ENCODE measurements around the gene PSTPIP1. TPM values are rescaled to one million over a fixed set of nuclear protein-coding genes. Genes with fewer than 3 reads are reported as not detected.

Gene PSTPIP1
- total and polyA plus RNA-seq, 2 of the 8 experiments (the other 6 are each of a cell fraction or from before 2014, with no cell fraction given), result 1.6 to 1.8 TPM

GRCh38 chr15:77025941-77026411 is 31.1 kb downstream of the PSTPIP1 start:
- FAIRE-seq (no peak), DNase-seq (ENCODE audit: low read depth in 1 of 2, low spot score in 2 of 2) (peak in 1 of 2 experiments; percentile 42)
- H2AFZ ChIP-seq (ENCODE audit: low read length), result no peak overlapping the region
- no peaks in the 10 kb centered on the region for H3K79me1 ChIP-seq (ENCODE audit: low read depth, low read length)
- peaks cover 0 to 24% (median 8%) of the 10 kb centered on the region in 4 experiments; a peak in 5 of 7 replicates for H3K4me1 ChIP-seq (replicated peaks in 1 of 4; ENCODE audit: control insufficient read depth in 3 of 4, insufficient read depth in 4 of 4, low read length in 3 of 4)
- no peak overlapping the region for H4K5ac ChIP-seq (ENCODE audit: insufficient read length, low read depth, low read length)
- H2BK120ac ChIP-seq (replicated peaks; ENCODE audit: low read depth, low read length), result no peak overlapping the region
- H2BK5ac ChIP-seq (ENCODE audit: low read depth, low read length), result no peak overlapping the region
- H2BK20ac ChIP-seq (ENCODE audit: low read length), result no peak overlapping the region; the same call in 1 of the 2 replicates
- no peak overlapping the region for H3K4ac ChIP-seq (replicated peaks; ENCODE audit: insufficient read length, low read depth, low read length)
- H3K4me3 ChIP-seq (ENCODE audit: extremely low read depth in 1 of 4, insufficient read depth in 2 of 4, low read depth in 3 of 4, low read length in 4 of 4), result no peak overlapping the region
- H3K56ac ChIP-seq (replicated peaks; ENCODE audit: insufficient read length, low read depth, low read length), result no peak overlapping the region
- no peak overlapping the region for H4K91ac ChIP-seq (replicated peaks; ENCODE audit: insufficient read length, low read length)
- H3K79me2 ChIP-seq (ENCODE audit: control insufficient read depth in 1 of 2, insufficient read depth in 2 of 2, low read length in 2 of 2), result no peaks in the 10 kb centered on the region
- H3K18ac ChIP-seq (ENCODE audit: extremely low read depth, low read length), result no peak overlapping the region
- H3K27me3 ChIP-seq (replicated peaks in 1 of 4; ENCODE audit: control insufficient read depth in 3 of 4, extremely low read depth in 1 of 4, insufficient read depth in 3 of 4, low read length in 3 of 4), result peaks cover 0 to 7% (median 0%) of the 10 kb centered on the region in 4 experiments; a peak in 3 of 7 replicates
- H4K8ac ChIP-seq (ENCODE audit: extremely low read depth, insufficient read depth, low read length), result no peak overlapping the region
- H3K36me3 ChIP-seq (ENCODE audit: control insufficient read depth in 2 of 4, insufficient read depth in 4 of 4, low read length in 3 of 4), result no peaks in the 10 kb centered on the region
- no peak overlapping the region for H2AK5ac ChIP-seq (ENCODE audit: low read depth, low read length)
- H3K14ac ChIP-seq (ENCODE audit: insufficient read length), result no peak overlapping the region
- 87% methylated on average over 4 of the region's 4 CpGs; no CpG with 5 or more reads in 1 of the 2 experiments for WGBS, 2 experiments (ENCODE audit: extremely low coverage in 1 of 2, insufficient coverage in 1 of 2, insufficient read length in 1 of 2, insufficient replicate concordance in 2 of 2, low coverage in 1 of 2, low lambda C conversion rate in 2 of 2, missing lambda C conversion rate in 1 of 2)
- H3K9ac ChIP-seq (replicated peaks in 1 of 4; ENCODE audit: extremely low read depth in 1 of 4, low read depth in 3 of 4, low read length in 3 of 4), result no peak overlapping the region
- CTCF ChIA-PET (ENCODE audit: partially characterized antibody), result interaction anchor here (0.6 to 5.8 kb wide), 13 partner anchors 9 to 607 kb away, joined by 3 to 77 read pairs (median 12); partner anchors contain the start of gene PSTPIP1
- H2BK12ac ChIP-seq (ENCODE audit: low read depth, low read length), result no peak overlapping the region
- POLR2A ChIA-PET (ENCODE audit: partially characterized antibody), result interaction anchor here (1.1 kb wide), 1 partner anchor 18 kb away, joined by 3 read pairs; no protein-coding TSS in a partner anchor
- no peak overlapping the region for H3K23ac ChIP-seq (ENCODE audit: insufficient read length)
- H3K27ac ChIP-seq (ENCODE audit: low read depth, low read length), result no peak overlapping the region
- no peaks in the 10 kb centered on the region for H3K9me3 ChIP-seq (ENCODE audit: insufficient read depth in 2 of 2, low read depth in 1 of 2, low read length in 1 of 2)
- no peaks in the 10 kb centered on the region for H4K20me1 ChIP-seq (replicated peaks in 1 of 2; ENCODE audit: control insufficient read depth in 1 of 2, insufficient read depth in 2 of 2, low read length in 2 of 2)
- H2BK15ac ChIP-seq (ENCODE audit: low read length), result 0 out of 2 replicates have a peak overlapping the region, but pooled peaks have one; percentile 65
- peaks cover 4% of the 10 kb centered on the region; the same call in 1 of the 2 replicates for H3K23me2 ChIP-seq (ENCODE audit: low read depth, low read length)
- H3K4me2 ChIP-seq (ENCODE audit: insufficient read depth in 1 of 2, low read depth in 2 of 2, low read length in 2 of 2), result no peak overlapping the region
- TF ChIP-seq POU5F1 (IDR thresholded peaks at IDR 0.05; ENCODE audit: low read depth, low read length) (no peak), KDM1A (IDR thresholded peaks at IDR 0.05; ENCODE audit: borderline replicate concordance, low read length) (no peak), BACH1 (IDR thresholded peaks at IDR 0.05; ENCODE audit: low read length) (no peak), PHF8 (conservative IDR thresholded peaks at IDR 0.05; ENCODE audit: low read depth, low read length) (no peak), MAFK (IDR thresholded peaks at IDR 0.05; ENCODE audit: low read depth, low read length) (no peak), CREB1 (IDR thresholded peaks at IDR 0.05) (no peak), SAP30 (IDR thresholded peaks at IDR 0.05; ENCODE audit: insufficient read depth, insufficient replicate concordance, low read length) (no peak), SP1 (IDR thresholded peaks at IDR 0.05; ENCODE audit: low read depth, low read length) (no peak), NANOG (IDR thresholded peaks at IDR 0.05; ENCODE audit: insufficient read depth, low read depth, low read length, poor library complexity, severe bottlenecking) (no peak), SIN3A (conservative IDR thresholded peaks at IDR 0.05 in 1 of 2, IDR thresholded peaks at IDR 0.05 in 1 of 2; ENCODE audit: low read depth in 1 of 2, low read length in 2 of 2) (no peak), YY1 (IDR thresholded peaks at IDR 0.05; ENCODE audit: low read depth, low read length) (no peak), HDAC6 (IDR thresholded peaks at IDR 0.05; ENCODE audit: low read depth, low read length) (no peak)
- TF ChIP-seq, protein P1, sequence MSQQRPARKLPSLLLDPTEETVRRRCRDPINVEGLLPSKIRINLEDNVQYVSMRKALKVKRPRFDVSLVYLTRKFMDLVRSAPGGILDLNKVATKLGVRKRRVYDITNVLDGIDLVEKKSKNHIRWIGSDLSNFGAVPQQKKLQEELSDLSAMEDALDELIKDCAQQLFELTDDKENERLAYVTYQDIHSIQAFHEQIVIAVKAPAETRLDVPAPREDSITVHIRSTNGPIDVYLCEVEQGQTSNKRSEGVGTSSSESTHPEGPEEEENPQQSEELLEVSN (IDR thresholded peaks at IDR 0.05), result no peak
